Vagina (tissue), 2 donors: ENCODE results near the gene PLK5.

ENCODE experiments used
- POLR2A ChIP-seq, 2 donors: fragments of 450-650 bp; IDR thresholded peaks; one replicate each; pipeline ENCODE4 v1.6.1; 2017; ENCODE audit warnings: antibody characterized with exemption in 2 of 2, mild to moderate bottlenecking in 2 of 2, moderate library complexity in 2 of 2
- POLR2AphosphoS5 ChIP-seq, 2 donors: sonication (generic); formaldehyde crosslinking; IDR thresholded peaks; one replicate each; pipeline ENCODE4 v1.9.0; 2017; ENCODE audit warnings: antibody characterized with exemption in 2 of 2, mild to moderate bottlenecking in 2 of 2, low read depth in 1 of 2; ENCODE audit not compliant: insufficient read depth in 1 of 2
- TF ChIP-seq, protein P1 (sequence below), 3 experiments: fragments of 450-650 bp in 2 of 3; fragments of 200-600 bp in 1 of 3; sonication (generic) in 1 of 3; IDR thresholded peaks; one replicate each; pipeline ENCODE4 v1.5.1; 2017 to 2019; ENCODE audit warnings: antibody characterized with exemption in 3 of 3, mild to moderate bottlenecking in 2 of 3, moderate library complexity in 2 of 3

DNA sequence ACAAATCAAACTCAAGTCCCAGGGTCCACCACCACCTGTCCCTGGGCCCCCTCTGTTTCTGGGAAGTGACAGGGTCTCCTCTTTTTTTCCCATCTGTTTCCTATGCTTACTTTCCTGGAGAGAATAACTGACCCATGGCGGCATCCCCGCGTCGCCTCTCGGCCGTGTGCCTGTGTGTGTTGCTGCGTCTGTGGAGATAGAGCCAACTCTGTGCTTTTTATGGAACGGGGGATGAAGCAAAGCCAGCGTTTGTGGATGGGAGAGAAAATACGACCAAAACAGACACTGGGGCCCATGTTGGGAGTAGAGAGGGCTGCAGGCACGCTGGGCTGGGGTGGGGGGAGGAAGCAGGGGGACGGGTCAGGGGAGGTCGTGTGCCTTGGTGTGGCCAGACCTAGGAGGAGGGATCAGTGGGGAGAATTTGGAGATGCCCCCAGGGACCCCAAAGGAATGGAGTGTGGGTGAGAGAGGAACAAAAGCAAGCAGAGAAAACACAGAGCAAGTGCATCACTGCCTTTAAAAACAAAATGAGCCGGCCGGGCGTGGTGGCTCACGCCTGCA is 16.6 kb downstream of the PLK5 start:
- TF ChIP-seq, protein P1, sequence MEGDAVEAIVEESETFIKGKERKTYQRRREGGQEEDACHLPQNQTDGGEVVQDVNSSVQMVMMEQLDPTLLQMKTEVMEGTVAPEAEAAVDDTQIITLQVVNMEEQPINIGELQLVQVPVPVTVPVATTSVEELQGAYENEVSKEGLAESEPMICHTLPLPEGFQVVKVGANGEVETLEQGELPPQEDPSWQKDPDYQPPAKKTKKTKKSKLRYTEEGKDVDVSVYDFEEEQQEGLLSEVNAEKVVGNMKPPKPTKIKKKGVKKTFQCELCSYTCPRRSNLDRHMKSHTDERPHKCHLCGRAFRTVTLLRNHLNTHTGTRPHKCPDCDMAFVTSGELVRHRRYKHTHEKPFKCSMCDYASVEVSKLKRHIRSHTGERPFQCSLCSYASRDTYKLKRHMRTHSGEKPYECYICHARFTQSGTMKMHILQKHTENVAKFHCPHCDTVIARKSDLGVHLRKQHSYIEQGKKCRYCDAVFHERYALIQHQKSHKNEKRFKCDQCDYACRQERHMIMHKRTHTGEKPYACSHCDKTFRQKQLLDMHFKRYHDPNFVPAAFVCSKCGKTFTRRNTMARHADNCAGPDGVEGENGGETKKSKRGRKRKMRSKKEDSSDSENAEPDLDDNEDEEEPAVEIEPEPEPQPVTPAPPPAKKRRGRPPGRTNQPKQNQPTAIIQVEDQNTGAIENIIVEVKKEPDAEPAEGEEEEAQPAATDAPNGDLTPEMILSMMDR (IDR thresholded peaks at IDR 0.05) = no peak
- TF ChIP-seq POLR2A (IDR thresholded peaks at IDR 0.05) (no peak), POLR2AphosphoS5 (IDR thresholded peaks at IDR 0.05; ENCODE audit: insufficient read depth in 1 of 2, low read depth in 1 of 2) (no peak)
